Neural progenitor cell (in vitro differentiated cells): ENCODE measurements around the gene RAMP3.

Source experiments
- CTCF ChIP-seq: fragments of 200-600 bp; sonication (generic); IDR thresholded peaks from 2 replicates; pipeline ENCODE4 v1.5.1; 2017; ENCODE audit warnings: antibody characterized with exemption, mild to moderate bottlenecking
- EZH2phosphoT487 ChIP-seq: fragments of 200-600 bp; sonication (generic); IDR thresholded peaks from 2 replicates; pipeline ENCODE4 v1.6.1; 2017; ENCODE audit warnings: antibody characterized with exemption

- TF ChIP-seq EZH2phosphoT487: no peak
- no peak for TF ChIP-seq CTCF
These were observed 322 bp upstream of the RAMP3 start for GRCh38 chr7:45157286-45157652.
